GM19240 (cell line): Measurements from ENCODE around the gene CENPC.

Source experiments
- DNase-seq: peaks from one replicate; pipeline ENCODE4 v3.0.0; 2011; ENCODE audit warnings: low spot score; ENCODE audit not compliant: insufficient read length

CENPC gene, protein sequence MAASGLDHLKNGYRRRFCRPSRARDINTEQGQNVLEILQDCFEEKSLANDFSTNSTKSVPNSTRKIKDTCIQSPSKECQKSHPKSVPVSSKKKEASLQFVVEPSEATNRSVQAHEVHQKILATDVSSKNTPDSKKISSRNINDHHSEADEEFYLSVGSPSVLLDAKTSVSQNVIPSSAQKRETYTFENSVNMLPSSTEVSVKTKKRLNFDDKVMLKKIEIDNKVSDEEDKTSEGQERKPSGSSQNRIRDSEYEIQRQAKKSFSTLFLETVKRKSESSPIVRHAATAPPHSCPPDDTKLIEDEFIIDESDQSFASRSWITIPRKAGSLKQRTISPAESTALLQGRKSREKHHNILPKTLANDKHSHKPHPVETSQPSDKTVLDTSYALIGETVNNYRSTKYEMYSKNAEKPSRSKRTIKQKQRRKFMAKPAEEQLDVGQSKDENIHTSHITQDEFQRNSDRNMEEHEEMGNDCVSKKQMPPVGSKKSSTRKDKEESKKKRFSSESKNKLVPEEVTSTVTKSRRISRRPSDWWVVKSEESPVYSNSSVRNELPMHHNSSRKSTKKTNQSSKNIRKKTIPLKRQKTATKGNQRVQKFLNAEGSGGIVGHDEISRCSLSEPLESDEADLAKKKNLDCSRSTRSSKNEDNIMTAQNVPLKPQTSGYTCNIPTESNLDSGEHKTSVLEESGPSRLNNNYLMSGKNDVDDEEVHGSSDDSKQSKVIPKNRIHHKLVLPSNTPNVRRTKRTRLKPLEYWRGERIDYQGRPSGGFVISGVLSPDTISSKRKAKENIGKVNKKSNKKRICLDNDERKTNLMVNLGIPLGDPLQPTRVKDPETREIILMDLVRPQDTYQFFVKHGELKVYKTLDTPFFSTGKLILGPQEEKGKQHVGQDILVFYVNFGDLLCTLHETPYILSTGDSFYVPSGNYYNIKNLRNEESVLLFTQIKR

DNA sequence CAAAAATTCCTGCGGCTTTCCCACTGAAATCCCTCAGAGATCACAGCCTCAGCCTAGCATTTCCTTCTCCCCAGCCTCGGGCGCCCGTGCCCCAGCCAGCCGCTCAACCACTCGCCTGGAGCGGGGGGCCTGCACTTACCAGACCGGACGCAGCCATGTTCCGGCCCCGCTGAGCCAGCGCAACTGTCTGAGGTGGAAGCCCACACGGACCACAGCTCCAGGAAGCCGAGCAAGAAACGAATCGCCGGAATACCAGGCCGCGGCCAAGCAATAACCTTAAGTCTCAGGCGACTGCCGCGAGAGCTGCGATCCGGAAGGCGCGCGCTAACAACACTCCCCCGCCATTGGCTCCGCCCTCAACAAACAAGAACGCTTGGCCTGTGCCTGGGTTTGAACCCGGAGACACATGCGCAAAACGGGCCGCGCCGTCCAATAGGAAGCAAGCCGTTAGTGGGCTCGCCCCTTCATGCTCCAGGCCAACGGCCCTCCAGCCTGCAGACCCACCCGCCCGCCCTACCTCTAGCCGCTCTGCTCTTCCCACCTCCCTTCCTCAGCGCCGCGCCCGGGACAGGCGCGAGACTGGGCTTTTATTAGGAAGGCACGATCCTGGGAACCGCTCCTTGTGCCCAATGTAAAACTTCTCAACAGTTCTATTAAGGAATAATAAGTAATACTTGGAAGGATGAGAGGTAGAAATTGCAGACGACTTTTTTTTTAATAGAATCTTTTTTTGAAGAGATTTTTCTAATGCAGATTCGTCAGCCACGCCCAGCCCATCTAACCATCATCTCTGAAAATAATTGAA, at the start of gene CENPC:
TSS of gene CENPC (minus strand) at position 305 of the 805 bp plus-strand sequence. CDS start at position 157, 148 bp downstream.
- DNase-seq: peak; percentile 47

DNA sequence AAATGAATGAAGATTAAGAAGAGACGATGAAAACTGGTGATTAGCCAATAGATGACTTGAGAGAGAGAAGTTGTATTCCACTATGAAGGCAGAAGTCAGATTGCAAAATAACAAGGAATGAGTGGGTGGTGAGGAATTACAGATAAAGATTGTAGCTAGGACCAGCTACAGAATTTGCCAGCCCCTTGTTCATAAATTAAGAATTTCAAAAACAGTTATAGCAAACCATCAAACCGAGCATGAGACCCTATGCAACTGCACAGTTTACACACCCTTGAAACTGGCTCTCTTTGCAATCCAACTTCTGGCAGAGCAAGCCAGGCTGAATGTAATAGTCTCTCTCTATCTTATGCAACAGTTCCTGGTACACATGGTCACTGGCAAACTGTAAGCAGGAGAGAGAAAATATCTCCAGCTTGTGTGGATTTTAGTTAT, 48.5 kb upstream of the CENPC start:
- no peak for DNase-seq

DNA sequence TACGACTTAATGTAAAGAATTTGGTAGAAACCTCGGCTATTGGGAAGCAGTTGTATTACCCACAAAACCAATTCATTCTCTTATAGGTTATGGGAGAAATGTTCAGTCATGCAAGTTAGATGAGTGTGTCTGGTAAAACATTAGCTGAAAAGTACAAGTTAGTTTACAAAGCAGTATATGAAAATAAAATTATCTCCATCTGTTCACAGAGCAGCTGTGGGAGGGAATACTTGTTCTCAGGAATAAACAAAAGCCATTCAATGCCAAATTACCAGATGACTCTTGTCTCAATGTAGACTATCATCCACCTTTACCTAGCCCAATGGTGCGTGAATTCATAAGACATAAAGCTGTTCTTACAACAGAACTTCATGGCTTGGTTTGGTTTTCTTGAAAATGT, 41.9 kb upstream of the CENPC start:
- DNase-seq: no peak

DNA sequence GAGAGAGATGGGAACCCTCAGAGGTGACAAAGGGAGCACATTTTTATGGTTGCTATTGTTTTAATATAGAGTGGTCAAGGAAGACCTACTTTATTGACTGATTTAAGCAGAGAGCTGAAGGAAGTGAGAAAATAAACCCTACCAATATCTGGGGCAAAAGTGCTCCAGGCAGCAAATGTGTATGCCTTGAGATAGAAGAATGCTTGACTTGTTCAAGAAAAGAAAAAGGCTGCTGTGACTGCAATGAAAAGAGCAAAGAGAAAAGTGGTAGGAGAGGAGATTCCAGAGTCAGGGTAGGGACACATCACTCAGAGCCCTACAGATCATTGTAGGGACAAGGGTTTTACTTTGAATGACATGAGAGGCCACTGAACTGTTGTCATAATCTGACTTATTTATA, 39.2 kb upstream of the CENPC start:
- DNase-seq: no peak

DNA sequence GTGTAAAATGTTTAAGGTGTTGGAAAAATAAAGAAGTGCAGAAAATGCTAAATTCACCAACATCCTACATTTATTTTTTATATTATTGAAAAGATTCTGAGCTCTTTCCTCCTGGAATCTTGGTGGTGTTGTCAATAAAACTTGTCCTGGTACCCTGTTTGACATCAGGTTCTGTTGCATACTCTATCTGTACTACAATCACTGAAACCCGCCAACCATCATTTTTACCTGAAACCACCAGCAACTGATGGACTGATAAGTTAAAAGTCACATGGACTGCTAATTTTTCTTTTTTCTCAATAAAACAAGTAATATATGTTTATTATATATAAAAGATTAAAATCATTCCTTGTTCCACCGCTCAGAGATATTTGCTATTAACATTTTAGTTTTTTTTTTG, 36.6 kb upstream of the CENPC start:
- DNase-seq: no peak

DNA sequence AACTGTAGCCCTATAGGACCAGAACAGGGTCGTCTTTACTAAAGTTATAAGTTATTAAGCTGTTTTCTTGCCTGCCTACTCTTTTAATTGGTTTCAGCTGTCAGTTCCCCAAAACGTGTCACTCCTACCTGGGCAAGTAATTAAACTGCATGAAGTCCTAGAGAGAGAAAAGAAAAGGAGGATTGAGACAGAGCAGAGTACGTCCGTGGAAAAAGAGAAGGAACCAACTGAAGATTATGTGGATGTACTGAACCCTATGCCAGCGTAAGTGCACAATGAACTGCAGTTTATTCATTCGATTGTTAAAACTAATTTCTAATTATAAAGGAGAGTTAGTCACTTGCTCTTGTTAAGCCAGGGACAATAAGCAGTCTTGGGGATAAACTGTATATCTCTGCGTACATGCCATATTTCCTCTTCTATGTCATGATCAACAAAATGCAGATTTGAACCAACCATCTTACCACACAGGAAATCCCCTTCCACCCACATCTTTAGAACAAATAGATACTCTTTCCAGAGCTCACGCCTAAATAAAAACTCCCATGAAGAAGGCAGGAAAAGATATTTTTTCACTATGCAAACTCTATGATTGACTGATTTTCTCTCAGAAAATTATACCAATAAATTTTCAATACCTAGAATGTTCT, 36.0 kb upstream of the CENPC start:
- DNase-seq: no peak

DNA sequence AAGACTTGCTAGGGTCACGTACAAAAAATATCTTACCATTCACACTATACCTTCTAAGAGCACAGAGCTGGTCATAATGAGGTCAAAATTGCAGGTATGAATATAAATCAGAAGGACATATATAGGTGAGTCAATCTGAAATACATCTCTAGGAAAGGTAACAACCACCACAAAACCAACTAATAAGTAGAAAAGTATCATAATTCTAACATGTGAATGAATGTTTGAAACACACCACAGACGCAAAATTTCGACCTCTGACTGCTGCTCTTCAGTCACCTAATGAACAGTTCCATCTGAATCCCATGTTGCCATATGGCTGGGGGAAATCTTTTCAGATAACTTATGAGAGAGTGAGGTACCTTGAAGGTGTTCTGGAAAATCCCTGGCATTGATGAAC, 35.3 kb upstream of the CENPC start:
- DNase-seq: no peak

DNA sequence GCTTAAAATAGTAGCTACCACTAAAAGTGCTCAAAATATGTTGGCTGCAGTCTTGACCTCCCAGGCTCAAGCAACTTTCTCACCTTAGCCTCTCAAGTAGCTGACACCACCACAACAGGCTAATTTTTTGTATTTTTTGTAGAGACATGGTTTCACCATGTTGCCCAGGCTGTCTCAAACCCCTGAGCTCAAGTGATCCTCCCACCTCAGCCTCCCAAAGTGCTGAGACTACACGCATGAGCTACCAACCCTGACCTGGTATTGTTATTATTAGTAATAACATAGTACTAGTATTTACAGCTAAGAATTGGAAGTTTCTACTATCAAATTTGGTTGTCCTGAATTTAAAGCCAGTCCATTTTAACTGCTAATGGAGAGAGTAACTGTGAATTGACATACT, 31.2 kb upstream of the CENPC start:
- DNase-seq: no peak

DNA sequence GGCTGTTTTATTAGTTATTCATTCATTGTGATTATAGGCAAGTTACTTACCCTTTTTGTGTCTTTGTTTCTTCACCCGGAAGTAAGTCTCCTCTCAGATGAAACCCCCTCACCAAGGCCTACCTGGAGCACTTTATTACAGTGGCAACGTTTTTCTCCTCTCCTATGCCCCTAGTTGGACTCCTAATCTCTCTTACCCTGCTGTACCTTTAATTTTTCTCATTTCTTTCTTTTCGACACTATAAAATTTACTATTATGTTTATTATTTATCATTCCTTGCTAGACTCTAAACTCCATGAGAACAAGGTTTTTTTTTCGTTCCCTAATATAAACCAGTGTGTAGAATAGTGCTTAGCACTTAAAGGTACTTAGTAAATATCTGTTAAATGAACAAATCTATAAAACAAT, 30.8 kb upstream of the CENPC start:
- DNase-seq: no peak

DNA sequence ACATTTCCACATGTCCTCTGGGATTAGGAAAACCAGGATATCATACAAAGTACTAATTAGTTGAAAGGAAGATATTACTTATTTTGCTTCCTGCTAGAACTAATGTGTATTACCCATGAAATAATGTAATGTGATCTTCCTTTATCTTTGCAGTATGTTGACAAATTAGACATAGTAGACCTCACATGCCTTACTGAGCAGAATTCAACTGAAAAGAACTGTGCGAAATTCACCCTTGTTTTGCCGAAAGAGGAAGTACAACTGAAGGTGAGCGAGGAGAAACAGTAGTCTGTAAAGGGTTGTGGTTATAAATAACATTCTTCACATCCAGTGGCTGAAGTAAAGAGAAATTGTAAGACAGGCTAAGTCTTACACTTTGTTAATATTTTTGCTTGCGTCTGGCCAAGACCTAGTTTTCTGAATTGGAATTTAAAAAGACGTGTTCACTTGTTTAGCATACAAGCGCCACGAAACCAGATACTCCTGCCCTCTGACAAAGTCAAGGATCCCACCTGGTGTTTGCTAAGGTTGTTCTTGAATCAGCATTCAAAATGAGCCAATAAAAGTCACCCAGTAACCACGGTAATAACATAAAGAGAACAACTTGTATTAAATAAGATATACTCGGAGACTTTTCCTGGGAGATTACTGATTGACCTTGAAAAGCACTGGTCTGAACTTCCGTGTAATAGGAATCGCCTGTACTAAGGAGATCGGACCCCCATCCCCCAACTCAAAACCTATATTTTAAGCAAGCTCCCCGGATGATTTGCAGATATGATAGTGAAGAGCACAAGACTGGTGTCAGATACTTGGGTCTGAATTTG, 30.1 kb upstream of the CENPC start:
- peak; percentile 25 for DNase-seq

DNA sequence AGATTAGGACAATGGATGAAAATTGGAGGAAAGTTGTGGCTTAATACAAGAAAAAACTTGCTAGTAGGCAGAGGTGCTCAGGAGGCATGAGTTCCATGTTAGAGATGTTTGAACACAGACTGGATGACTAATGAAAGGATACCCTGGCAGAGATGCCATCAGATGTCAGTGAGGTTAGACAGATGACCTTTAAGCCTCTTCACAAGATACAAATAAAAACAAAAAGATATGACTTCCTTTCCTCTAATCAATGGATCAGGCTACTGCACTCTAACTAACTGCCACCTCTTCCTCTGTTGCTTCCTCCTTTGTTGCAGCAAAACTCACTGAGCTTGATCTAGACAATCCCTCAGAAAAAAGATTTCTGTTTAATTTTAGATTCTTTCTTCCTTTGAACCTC, 27.9 kb upstream of the CENPC start:
- no peak for DNase-seq

DNA sequence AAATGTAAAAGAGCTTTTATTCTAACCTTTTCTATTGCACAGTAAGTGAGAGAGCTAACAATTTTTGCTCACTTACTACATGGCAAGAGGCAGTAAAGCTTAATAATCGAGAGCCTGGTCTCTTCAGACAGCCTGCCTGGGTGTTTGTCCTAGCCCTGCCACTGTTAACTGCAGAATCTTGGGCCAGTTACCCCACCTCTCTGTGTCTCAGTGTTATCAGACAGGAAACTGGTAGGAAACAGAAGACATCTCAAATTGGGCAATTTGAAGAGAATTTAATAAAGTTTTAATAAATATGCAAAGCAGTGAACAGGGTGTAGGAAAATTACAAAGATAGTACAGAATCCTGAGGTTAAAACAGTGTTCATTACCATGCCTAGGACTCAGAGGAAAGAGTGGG, 26.7 kb upstream of the CENPC start:
- DNase-seq: no peak

DNA sequence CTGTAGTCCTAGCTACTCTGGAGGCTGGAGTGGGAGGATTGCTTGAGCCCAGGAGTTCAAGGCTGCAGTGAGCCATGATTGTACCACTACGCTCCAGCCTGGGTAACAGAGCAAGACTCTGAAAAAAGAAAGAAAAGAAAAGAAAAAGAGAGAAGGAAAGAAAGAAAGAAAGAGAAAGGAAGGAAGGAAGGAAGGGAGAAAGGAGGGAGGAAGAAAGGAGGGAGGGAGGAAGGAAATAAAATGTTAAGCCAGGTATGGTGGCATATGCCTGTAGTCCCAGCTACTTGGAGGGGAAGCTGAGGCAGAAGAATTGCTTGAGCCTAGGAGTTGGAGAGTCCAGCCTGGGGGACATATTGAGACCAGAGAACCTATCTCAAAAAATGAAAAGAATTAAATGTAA, 25.2 kb upstream of the CENPC start:
- no peak for DNase-seq

DNA sequence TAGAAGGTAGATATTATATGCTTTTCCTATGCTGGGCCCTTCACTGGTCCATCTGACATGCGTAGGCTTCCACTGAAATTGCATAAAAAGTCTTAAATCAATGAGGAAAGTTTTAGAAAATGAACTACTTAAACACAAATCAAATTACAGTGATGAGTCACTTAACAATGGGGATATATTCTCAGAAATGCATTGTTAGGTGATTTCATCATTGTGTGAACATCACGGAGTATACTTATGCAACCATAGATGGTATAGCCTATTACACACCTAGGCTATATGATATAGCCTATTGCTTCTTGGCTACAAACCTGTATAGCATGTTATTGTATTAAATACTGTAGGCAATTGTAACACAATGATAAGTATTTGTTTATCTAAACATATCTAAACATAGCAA, 23.5 kb upstream of the CENPC start:
- no peak for DNase-seq

DNA sequence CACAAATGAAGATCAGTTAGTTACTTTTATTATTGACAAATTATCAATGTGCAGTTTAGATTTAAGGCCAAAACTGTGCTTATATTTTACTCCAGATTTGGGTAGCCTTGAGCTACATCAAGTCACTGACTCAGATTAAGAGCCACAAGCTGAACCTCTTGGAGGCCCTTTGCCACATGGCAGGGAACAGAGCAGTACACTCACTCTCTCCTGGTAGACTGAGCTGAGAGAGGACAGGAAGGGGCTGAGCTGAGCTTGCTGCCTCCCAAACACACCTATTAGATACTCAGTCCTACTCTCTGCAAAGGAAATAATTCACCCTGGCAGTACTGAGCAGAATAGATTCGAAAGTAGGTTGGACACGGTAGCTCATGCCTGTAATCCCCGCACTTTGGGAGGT, 21.0 kb upstream of the CENPC start:
- no peak for DNase-seq

DNA sequence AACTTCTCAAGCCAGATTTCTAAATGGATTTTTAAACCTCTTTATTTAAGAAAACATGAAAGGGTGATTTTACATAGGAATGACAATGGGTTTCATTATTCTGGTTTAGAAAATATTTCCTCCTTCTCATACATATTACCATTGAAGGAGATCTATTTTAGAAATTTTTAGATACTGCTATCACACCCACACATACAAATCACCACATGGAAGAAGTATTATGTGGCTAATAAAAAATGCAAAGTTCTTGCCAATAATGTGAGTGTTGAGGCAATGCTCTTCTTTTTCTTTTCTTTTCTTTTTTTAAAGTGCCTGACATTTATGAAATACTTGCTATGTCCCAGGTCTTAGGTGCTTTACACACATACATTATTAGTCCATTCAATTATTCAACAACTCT, 20.0 kb upstream of the CENPC start:
- no peak for DNase-seq

DNA sequence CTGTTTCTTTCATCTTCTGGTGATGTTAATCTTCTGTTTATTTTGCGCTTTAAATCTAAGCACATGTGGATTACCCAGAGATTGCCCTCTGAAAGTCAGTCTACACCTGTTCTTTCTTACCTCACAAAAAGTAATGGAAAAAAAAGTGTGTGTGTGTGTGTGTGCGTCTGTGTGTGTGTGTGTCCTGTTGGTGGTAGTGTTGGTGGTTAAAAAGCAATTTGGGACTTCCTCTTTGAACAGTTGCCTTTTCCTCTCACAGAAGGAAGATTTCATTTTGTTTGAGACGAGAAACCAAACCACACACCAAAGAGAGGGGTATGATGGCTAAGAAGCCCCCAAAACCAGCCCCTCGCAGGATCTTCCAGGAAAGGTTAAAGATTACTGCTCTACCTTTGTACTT, 13.2 kb upstream of the CENPC start, which contains the start of gene STAP1:
TSS of gene STAP1 (plus strand) at position 235 of the 400 bp plus-strand sequence. CDS start at position 318, 83 bp downstream.
- DNase-seq: no peak

DNA sequence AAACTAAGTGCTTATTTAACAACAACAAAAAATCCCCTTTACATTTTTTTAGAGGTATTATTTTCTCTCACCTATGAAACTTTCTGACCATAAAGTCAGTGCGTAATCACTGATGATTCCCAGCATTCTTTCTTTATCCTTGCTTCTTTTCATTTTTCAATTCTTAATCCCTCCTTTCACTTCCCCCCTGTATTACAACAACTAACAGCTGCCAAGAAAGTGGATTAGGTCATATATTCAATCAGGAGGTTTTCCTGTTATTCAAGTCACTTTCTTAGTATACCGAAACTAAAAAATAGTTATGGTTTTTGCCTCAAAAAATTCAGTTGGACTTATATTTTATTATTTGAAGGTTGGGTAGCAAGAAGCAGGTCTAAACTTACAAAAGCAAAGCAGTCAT, 11.1 kb upstream of the CENPC start:
- DNase-seq: no peak

DNA sequence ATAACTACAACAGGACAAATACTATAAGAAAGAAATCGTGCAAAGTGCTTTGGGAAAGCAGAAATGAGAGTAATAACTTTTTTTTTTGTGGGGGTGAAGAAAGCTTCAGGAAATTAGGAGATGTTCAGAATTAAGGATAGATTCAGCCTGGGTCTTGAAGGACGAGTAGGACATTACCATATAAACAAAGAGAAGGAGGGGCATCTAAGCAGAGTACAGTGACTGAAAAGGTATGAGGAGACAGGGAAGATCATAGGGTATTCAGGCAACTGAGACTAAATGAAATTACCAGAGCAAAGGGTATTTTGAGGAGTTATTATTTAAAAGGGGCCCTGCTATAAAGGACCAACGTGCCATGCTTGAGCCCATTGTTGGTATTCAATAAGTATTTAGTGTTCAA, 10.1 kb upstream of the CENPC start:
- DNase-seq: no peak

DNA sequence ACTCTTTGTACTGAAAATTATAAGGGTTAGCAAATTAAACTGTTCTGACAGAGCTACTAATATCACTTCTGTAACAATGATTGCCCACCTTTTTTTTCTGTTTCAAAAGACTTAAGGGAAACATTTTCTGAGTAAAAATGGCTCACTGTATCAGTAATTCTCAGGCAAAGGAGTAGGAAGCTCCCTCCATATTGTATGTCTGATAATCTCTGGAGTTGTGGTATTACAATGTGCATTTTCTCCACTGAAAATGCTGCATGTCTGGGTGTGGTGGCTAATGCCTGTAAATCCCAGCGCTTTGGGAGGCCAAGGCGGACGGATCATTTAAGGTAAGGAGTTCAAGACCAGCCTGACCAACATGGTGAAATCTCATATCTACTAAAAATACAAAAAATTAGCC, 8.8 kb upstream of the CENPC start:
- no peak for DNase-seq
